Measurements from ENCODE around the gene ROR1.

Gene ROR1

GRCh38 chr1:64110924-64111777 lies 337.3 kb downstream of the ROR1 start (continued):
- TF ChIP-seq CREB5 (CRISPR knock-in tag; IDR thresholded peaks at IDR 0.05; ENCODE audit: low read depth): no peak
- TF ChIP-seq TCF4 (CRISPR knock-in tag; IDR thresholded peaks at IDR 0.05; ENCODE audit: borderline replicate concordance): peak; percentile 79
- peak; percentile 31; the same call in 1 of the 2 replicates for TF ChIP-seq ZC3H10 (CRISPR knock-in tag; IDR thresholded peaks at IDR 0.05)

GRCh38 chr1:64111787-64112186 lies 338.0 kb downstream of the ROR1 start:
- TF ChIP-seq CSDC2 (CRISPR knock-in tag; IDR thresholded peaks at IDR 0.05) (no peak), ISL1 (CRISPR knock-in tag; IDR thresholded peaks at IDR 0.05) (no peak), ZC3H10 (CRISPR knock-in tag; IDR thresholded peaks at IDR 0.05) (no peak), ZNF565 (CRISPR knock-in tag; conservative IDR thresholded peaks at IDR 0.05; ENCODE audit: low read depth) (no peak), CREB5 (CRISPR knock-in tag; IDR thresholded peaks at IDR 0.05; ENCODE audit: low read depth) (no peak)
- ATAC-seq: peak; percentile 9

- peak; percentile 47 for ATAC-seq
- TF ChIP-seq RARB (CRISPR knock-in tag; IDR thresholded peaks at IDR 0.05) (no peak), ZNF70 (CRISPR knock-in tag; IDR thresholded peaks at IDR 0.05) (no peak), SNAI2 (CRISPR knock-in tag; IDR thresholded peaks at IDR 0.05) (no peak), ZNF8 (CRISPR knock-in tag; IDR thresholded peaks at IDR 0.05) (no peak), ZNF565 (CRISPR knock-in tag; conservative IDR thresholded peaks at IDR 0.05; ENCODE audit: low read depth) (no peak), ZFP3 (CRISPR knock-in tag; IDR thresholded peaks at IDR 0.05) (no peak; the same call in 1 of the 2 replicates), ARNTL (CRISPR knock-in tag; IDR thresholded peaks at IDR 0.05; ENCODE audit: borderline replicate concordance, low read depth) (no peak), CSRNP3 (CRISPR knock-in tag; IDR thresholded peaks at IDR 0.05) (no peak), TSHZ2 (CRISPR knock-in tag; IDR thresholded peaks at IDR 0.05) (no peak), ZC3H10 (CRISPR knock-in tag; IDR thresholded peaks at IDR 0.05) (no peak), BACH2 (CRISPR knock-in tag; IDR thresholded peaks at IDR 0.05; ENCODE audit: borderline replicate concordance) (no peak), ISL1 (CRISPR knock-in tag; IDR thresholded peaks at IDR 0.05) (no peak), PATZ1 (CRISPR knock-in tag; IDR thresholded peaks at IDR 0.05; ENCODE audit: borderline replicate concordance) (no peak), POU6F1 (CRISPR knock-in tag; IDR thresholded peaks at IDR 0.05; ENCODE audit: borderline replicate concordance, low read depth) (no peak)
Observed at GRCh38 chr1:64112281-64112680, 338.5 kb downstream of the ROR1 start.

All from SK-N-SH treated with all-trans-retinoic acid at 6 μM for 48 hours (cell line).